Neural cell (in vitro differentiated cells): ENCODE measurements around the gene SLC38A4.

Experiments used
- CTCF ChIP-seq: fragments of 450-650 bp; IDR thresholded peaks from 2 replicates; pipeline ENCODE4 v1.5.1; 2014; ENCODE audit warnings: antibody characterized with exemption, mild to moderate bottlenecking, moderate library complexity; ENCODE audit not compliant: poor library complexity, severe bottlenecking
- EZH2 ChIP-seq: fragments of 200-600, 300-800 bp; shearing (Covaris generic), sonication (generic); IDR thresholded peaks from 2 replicates; pipeline ENCODE4 v1.6.1; 2014; ENCODE audit warnings: antibody characterized with exemption, low read length, borderline replicate concordance, mild to moderate bottlenecking; ENCODE audit not compliant: insufficient read depth, poor library complexity, severe bottlenecking
- TAF1 ChIP-seq: IDR thresholded peaks from 2 replicates; pipeline ENCODE4 v1.6.1; 2012; ENCODE audit warnings: low read depth

GRCh38 chr12:46786774-46787173 is 39.0 kb downstream of the SLC38A4 start:
- TF ChIP-seq CTCF (no peak), EZH2 (no peak), TAF1 (no peak)
